Muscle layer of colon (tissue), 2 donors: Measurements from ENCODE around the gene UGT1A4.

ENCODE experiments used
- H3K27ac ChIP-seq: one replicate; pipeline ENCODE4 v1.7.0; 2013; ENCODE audit warnings: low read depth, mild to moderate bottlenecking, low read length, moderate library complexity
- H3K27me3 ChIP-seq, 2 donors: one replicate each; pipeline ENCODE4 v1.7.0; 2013; ENCODE audit warnings: low read length in 2 of 2, mild to moderate bottlenecking in 2 of 2; ENCODE audit not compliant: insufficient read depth in 2 of 2, control insufficient read depth in 1 of 2
- H3K36me3 ChIP-seq: one replicate; pipeline ENCODE4 v1.7.0; 2013; ENCODE audit warnings: mild to moderate bottlenecking, low read length; ENCODE audit not compliant: insufficient read depth
- H3K4me1 ChIP-seq: one replicate; pipeline ENCODE4 v1.7.0; 2013; ENCODE audit warnings: mild to moderate bottlenecking, low read length; ENCODE audit not compliant: insufficient read depth
- H3K4me3 ChIP-seq, 2 donors: one replicate each; pipeline ENCODE4 v1.7.0; 2013; ENCODE audit warnings: low read length in 2 of 2, low read depth in 1 of 2, mild to moderate bottlenecking in 1 of 2, moderate library complexity in 1 of 2
- H3K9ac ChIP-seq: one replicate; pipeline ENCODE4 v1.7.0; 2013; ENCODE audit warnings: low read length
- H3K9me3 ChIP-seq: one replicate; pipeline ENCODE4 v1.7.0; 2013; ENCODE audit warnings: mild to moderate bottlenecking, low read length
- donor health status: abdominal sarcoma.
- donor health status: Adenocarcinoma of cecum.

UGT1A4 gene

DNA sequence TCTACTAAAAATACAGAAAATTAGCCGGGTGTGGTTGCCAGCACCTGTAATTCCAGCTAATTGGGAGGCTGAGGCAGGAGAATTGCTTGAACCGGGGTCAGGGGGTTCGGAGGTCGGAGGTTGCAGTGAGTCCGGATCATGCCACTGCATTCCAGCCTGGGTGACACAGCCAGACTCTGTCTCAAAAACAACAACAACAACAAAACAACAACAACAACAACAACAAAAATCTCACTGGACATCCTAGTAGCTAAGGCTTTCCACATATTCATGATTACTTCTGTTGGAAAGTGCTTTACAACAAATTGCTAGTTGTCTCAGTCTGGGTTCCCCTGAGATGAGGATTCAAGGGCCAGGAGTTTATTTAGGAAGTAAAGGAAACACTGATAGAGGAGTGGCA is 55.3 kb downstream of the UGT1A4 start:
- H3K9ac ChIP-seq = no peak overlapping the region
- H3K4me1 ChIP-seq = no peaks in the 10 kb centered on the region
- no peak overlapping the region for H3K27ac ChIP-seq
- H3K9me3 ChIP-seq = no peaks in the 10 kb centered on the region
- H3K27me3 ChIP-seq = no peaks in the 10 kb centered on the region
- no peak overlapping the region for H3K4me3 ChIP-seq
- H3K36me3 ChIP-seq = no peaks in the 10 kb centered on the region

DNA sequence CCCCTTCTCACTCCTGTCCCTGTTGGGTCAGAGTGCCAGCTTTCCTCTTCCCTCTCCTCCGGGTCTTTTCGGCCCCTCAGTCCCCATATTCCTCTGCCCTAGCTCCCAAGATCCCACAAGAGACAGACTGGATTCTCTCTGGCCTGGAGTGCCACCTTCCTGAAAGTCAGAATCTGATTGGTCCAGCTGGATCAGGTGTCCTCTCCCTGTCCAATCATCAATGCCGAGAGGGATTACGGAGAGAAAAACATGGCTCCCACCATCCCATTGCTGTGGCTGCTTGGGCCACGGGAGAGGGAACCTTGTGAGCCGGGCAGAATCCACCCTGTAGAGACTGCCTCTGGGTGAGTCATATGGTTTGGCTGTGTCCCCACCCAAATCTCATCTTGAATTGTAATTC is 56.9 kb downstream of the UGT1A4 start:
- Histone ChIP-seq H3K27ac (no peak overlapping the region), H3K36me3 (no peaks in the 10 kb centered on the region), H3K4me1 (no peaks in the 10 kb centered on the region), H3K4me3 (no peak overlapping the region), H3K9ac (no peak overlapping the region), H3K27me3 (no peaks in the 10 kb centered on the region), H3K9me3 (no peaks in the 10 kb centered on the region)

DNA sequence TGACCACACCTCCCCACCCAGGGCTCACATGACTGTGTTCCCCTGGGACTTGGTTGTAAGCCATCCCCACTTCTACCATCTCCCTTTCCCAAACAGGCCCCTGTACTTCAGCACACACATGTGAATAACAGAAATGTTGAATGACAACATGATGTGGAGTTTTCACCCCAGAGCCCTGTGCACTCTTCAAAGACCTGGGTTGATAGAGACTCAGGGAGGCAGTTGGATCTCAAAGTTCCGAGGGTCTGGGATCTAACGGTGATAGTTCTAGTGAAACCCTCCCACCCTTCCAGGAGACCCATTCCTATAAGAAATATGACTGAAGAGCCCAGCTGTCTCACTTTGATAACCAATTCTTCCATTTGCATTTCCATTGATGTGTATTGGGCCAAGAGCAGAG is 59.5 kb downstream of the UGT1A4 start, which contains the start of gene MROH2A:
TSS of gene MROH2A (plus strand) at position 301 of the 400 bp plus-strand sequence. CDS start 1,029 bp downstream, outside the sequence.
- no peak within 1 kb of the TSS for H3K9ac ChIP-seq
- H3K27me3 ChIP-seq = no peaks in the 10 kb centered on the region
- no peak within 1 kb of the TSS for H3K4me3 ChIP-seq
- H3K36me3 ChIP-seq = no peaks in the 10 kb centered on the region
- no peaks in the 10 kb centered on the region for H3K4me1 ChIP-seq
- H3K9me3 ChIP-seq = no peaks in the 10 kb centered on the region
- H3K27ac ChIP-seq = no peak within 1 kb of the TSS

DNA sequence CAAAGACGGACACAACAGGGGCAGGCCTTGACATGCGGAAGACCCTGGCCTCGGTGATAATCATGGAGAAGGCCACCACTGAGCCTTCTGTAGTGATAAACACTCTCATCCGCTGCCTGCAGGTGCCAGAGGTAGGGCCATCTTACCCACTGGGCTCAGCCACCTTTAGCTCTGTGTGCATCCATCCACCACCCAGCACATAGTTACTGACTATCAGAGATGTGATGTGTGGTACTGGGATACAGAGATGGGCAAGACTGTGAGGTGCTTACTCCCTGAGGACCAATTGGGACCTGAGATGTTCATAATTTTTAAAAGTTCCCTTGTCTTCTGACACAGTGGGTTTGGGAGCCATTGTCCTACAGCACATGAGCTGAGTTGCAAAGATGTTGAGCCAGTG is 61.2 kb downstream of the UGT1A4 start:
- no peaks in the 10 kb centered on the region for H3K4me1 ChIP-seq
- H3K9me3 ChIP-seq = no peaks in the 10 kb centered on the region
- no peak overlapping the region for H3K9ac ChIP-seq
- no peaks in the 10 kb centered on the region for H3K27me3 ChIP-seq
- H3K36me3 ChIP-seq = no peaks in the 10 kb centered on the region
- H3K27ac ChIP-seq = no peak overlapping the region
- no peak overlapping the region for H3K4me3 ChIP-seq

DNA sequence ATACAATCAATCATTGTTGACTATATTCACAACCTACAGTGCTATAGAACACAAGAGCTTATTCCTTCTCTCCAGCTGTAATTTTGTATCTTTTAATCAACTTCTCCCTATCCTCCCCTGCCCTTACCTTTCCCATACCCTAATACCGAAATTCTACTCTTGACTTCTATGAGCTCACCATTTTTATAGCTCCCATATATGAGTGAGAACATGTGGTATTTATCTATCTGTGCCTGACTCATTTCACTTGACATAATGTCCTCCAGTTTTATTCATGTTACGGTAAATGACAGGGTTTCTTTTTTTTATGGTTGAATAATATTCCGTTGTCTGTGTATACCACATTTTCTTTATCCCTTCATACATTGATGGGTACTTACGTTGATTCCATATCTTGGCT is 62.2 kb downstream of the UGT1A4 start:
- no peak overlapping the region for H3K27ac ChIP-seq
- no peaks in the 10 kb centered on the region for H3K27me3 ChIP-seq
- no peak overlapping the region for H3K4me3 ChIP-seq
- H3K9ac ChIP-seq = no peak overlapping the region
- H3K4me1 ChIP-seq = no peaks in the 10 kb centered on the region
- H3K9me3 ChIP-seq = no peaks in the 10 kb centered on the region
- no peaks in the 10 kb centered on the region for H3K36me3 ChIP-seq

DNA sequence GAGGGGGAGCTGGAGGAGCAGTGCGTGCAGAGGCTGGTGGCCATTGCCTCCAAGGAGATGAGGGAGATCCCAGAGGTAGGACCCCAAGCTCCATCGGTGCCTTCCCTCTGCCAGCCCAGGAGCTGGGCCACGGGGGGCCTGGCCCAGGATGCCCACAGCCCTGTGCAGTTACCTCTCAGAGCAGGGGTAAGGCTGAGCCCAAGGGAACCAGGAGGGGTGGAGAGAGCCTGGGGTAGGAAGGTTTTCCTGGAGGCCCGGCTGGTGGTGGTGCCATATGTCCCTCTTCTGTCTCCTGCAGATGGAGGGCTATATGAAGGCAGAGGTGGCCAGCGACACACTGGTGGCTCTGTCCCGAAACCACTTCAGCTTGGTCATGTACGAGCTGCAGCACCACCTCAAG is 71.0 kb downstream of the UGT1A4 start:
- Histone ChIP-seq H3K4me3 (no peak overlapping the region), H3K27me3 (no peaks in the 10 kb centered on the region), H3K4me1 (no peaks in the 10 kb centered on the region), H3K27ac (no peak overlapping the region), H3K9me3 (no peaks in the 10 kb centered on the region), H3K9ac (no peak overlapping the region), H3K36me3 (no peaks in the 10 kb centered on the region)

DNA sequence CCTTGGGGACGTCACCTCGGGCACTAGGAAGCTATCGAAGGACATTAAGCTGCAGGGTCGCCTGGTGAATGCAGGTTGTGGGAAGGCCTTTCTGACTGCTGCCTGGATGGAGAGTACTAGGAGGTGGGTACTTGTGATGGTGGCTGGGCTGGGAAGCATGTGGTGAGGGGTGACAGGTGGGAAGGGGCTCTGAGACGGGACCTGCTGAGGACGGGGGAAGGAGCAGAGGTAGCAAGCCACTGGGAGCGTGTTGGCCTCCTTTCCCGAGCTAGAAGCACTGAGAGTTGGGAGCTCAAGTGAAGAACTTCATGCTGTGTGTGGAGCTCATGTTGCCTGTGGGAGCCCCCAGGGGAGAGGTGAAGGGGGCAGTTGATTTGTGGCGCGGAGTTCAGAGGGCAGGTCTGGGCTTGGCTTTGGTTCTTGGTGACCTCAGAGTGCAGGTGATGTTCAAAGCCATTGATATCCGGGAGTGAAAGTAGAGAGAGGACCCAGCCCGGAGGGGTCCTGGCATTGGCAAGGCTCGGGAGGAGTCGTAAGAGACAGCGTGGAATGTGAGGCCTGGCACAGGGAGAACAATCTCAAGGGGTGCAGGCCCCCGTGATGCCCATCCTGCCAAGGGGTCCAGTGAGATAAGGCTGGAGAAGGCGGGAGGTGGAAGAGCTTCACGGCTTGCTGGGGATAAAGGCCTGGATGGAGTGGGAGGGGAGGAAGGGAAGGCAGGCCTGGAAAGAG is 72.8 kb downstream of the UGT1A4 start:
- Histone ChIP-seq H3K36me3 (no peaks in the 10 kb centered on the region), H3K4me1 (no peaks in the 10 kb centered on the region), H3K4me3 (no peak overlapping the region), H3K27me3 (no peaks in the 10 kb centered on the region), H3K9me3 (no peaks in the 10 kb centered on the region), H3K9ac (no peak overlapping the region), H3K27ac (no peak overlapping the region)

DNA sequence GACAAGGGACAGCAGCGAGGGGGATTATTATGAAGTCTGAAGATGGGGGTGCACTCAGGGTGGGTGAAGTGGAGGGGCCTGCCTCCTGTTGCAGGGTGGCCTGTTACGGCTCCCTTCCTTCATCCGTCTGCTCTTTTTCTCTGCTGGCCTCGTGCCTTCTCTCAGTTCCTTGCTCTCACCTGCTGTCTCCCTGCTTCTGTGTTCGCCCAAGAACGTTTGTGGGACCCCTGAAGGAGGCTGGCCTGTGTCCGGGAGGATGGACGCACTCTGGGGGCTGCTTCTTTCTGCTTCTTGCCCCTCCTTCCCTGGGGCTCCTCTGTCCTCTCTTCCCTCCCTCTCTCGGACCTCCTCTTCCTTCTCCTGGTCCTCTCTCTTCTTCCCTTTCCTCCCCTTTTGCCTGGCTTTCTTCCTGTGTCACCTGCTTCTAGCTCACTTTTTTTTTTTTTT is 73.4 kb downstream of the UGT1A4 start:
- Histone ChIP-seq H3K4me1 (no peaks in the 10 kb centered on the region), H3K27ac (no peak overlapping the region), H3K4me3 (no peak overlapping the region), H3K27me3 (no peaks in the 10 kb centered on the region), H3K9ac (no peak overlapping the region), H3K9me3 (no peaks in the 10 kb centered on the region), H3K36me3 (no peaks in the 10 kb centered on the region)

DNA sequence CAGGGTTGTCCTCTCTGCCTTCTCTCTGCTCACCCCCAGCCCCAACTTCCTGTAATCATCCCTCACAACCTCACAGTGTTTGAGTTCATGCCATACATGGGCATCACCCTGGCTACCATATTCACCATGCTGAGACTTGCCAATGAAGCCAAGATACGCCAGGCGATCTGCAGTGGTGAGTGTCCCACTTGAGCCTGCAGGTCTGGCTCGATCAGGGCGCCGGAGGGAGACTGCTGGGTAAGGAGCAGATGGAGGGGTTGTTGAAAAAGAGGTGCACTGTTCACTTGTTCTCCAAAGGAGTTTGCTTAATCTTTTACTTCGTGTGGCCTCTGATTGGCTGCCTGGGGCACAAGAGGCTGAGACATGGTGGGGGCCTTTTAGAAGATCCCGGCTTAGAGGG is 74.2 kb downstream of the UGT1A4 start:
- Histone ChIP-seq H3K4me1 (no peaks in the 10 kb centered on the region), H3K9ac (no peak overlapping the region), H3K9me3 (no peaks in the 10 kb centered on the region), H3K27me3 (no peaks in the 10 kb centered on the region), H3K27ac (no peak overlapping the region), H3K36me3 (no peaks in the 10 kb centered on the region), H3K4me3 (no peak overlapping the region)

DNA sequence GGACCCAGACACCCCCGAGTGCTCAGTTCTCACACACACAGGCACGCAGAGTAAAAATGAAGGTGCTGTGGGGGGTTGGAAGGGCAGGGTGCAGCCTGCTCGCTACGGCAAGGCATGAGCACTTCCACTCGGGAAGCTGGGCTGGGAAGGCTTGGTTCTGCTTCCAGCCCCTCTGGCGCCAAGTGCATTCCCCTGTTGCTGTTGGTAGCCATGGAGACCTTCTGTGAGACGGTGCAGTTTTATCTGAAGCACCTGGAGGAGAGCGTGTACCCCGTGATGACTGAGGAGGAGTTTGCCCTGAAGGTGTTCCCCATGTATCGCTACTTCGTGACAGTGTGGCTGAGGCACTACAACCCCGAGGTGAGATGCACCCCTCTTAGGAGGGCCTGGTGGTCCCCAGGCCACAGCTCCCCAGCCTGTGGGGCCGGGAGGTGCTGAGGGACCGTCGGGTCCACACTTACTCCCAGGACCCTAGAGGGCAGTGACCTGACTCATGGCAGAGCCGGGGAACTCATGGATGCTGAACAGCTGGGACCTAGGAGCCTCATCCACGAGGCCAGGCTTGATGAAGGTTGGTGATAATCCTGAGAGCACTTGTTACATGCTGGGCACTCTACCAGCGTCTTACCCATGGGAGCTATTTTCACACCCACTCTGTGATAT is 75.1 kb downstream of the UGT1A4 start:
- Histone ChIP-seq H3K36me3 (no peaks in the 10 kb centered on the region), H3K4me3 (no peak overlapping the region), H3K27ac (no peak overlapping the region), H3K27me3 (no peaks in the 10 kb centered on the region), H3K9ac (no peak overlapping the region), H3K4me1 (no peaks in the 10 kb centered on the region), H3K9me3 (no peaks in the 10 kb centered on the region)

DNA sequence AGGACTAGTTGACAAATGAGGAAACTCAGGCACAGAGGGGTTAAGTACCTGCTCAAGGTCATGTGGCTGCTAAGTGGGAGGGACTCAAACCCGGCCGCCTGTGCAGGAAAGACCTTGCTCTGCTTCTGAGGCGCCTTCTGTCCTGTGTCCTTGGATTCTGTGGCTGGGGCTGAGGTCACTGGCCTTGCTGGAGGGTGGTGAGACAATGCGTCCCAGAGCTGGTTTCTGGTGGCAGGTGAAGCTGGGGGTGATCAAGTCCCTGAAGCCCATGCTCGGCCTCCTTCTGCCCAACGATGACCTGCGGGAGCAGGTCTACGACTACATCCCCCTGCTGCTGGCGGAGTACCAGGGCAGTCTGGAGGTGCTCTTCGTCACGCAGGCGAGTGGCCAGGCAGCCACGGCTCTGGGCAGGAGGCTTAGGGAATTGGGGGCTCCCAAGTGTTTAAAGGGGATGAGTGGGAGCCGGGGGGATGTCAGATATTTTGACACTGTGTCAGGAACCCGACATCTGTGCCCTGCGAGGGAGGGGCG is 75.7 kb downstream of the UGT1A4 start:
- Histone ChIP-seq H3K36me3 (no peaks in the 10 kb centered on the region), H3K27ac (no peak overlapping the region), H3K27me3 (no peaks in the 10 kb centered on the region), H3K4me1 (no peaks in the 10 kb centered on the region), H3K9me3 (no peaks in the 10 kb centered on the region), H3K9ac (no peak overlapping the region), H3K4me3 (no peak overlapping the region)
